GM03348 (cell line): ENCODE results near the gene NUDT4.
"Not testable (repeated sequence)": the region's sequence is repeated elsewhere in the genome, so short reads cannot be mapped to it uniquely, and the experiment has no call there.

ENCODE experiments used
- DNase-seq: peaks from one replicate; pipeline ENCODE4 v3.0.0; 2012; ENCODE audit warnings: low spot score

Gene NUDT4

DNA sequence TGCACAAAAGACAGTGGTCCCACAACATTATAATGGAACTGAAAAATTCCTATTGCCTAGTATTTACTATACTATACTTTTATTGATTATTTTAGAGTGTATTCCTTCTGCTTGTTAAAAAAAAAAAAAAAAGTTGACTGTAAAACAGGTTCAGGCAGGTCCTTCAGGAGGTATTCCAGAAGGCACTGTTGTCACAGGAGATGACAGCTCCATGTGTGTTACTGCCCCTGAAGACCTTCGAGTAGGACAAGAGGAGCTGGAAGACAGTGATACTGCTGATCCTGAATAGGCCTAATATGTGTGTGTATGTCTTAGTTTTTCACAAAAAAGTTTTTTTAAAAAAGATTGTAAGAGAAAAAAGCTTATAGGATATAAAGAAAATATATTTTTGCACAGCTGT, 51.7 kb downstream of the NUDT4 start:
- DNase-seq, result no peak

DNA sequence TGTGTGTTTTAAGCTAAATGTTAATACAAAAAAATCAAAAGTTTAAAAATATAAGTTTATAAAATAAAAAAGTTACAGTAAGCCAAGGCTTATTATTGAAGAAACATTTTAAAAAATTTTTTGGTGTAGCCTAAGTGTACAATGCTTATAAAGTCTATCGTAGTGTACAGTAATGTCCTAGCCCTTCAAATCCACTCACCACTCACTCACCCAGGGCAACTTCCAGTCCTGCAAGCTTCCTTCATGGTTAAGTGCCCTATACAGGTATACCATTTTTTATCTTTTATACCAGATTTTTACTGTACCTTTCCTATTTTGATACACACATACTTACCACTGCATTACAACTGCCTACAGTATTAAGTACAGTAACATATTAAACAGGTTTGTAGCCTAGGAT, 52.1 kb downstream of the NUDT4 start:
- no peak for DNase-seq

DNA sequence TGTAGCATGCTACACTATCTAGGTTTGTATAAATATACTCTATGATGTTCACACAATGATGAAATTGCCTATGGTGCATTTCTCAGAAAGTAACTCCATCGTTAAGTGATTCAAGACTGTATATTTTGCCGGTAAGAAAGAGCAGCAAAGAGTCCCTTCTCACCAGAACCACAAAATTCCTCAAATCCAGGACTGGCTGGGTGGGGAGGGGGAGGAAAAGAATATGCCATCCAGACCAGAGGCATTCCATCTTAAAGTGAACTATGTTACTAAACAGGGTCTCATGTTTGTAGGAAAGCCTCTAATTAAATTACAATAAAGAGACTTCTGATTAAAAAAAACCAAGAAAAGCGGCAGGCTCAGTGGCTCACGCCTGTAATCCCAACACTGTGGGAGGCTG, 52.6 kb downstream of the NUDT4 start:
- DNase-seq, result no peak

DNA sequence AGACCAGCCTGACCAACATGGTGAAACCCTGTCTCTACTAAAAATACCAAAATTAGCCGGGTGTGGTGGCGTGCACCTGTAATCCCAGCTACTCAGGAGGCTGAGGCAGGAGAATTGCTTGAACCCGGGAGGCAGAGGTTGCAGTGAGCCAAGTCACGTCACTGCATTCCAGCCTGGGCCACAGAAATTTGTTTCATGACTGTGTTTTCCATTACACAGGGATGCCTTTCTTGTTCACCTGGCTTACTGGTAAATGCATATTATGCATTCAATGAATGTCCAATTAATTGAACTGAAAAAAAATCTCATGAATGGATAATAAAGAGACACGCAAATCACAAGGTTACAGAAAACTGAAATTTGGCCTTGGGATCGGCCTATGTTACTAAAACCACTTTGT, 54.3 kb downstream of the NUDT4 start:
- not testable (repeated sequence) for DNase-seq

DNA sequence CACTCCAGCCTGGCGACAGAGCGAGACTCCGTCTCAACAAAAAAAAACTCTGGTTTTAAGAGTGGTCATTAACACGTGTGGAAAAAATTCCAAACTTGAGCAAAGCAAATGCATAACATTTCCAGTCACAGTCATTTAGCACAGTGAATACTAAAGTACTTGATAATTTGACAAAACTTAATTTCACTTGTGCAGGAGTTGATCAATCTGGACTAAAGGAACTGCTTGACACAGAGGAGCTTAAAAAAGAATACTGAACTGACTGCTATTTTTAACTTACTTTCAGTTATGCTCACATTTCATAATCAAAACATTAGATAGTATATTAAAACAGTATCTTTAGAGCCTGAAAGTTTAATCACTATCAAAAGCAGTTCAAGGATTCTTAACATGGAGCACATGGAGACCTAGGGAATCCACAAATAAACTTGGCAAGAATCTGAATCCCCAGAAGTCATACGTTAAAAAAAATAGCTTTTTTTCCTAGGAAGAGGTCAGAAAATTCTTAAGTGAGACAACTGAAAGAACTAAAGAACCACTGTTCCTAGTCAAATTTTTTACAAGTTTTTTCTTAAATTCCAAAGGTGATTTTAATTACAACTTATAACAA, 56.6 kb downstream of the NUDT4 start:
- no peak for DNase-seq

DNA sequence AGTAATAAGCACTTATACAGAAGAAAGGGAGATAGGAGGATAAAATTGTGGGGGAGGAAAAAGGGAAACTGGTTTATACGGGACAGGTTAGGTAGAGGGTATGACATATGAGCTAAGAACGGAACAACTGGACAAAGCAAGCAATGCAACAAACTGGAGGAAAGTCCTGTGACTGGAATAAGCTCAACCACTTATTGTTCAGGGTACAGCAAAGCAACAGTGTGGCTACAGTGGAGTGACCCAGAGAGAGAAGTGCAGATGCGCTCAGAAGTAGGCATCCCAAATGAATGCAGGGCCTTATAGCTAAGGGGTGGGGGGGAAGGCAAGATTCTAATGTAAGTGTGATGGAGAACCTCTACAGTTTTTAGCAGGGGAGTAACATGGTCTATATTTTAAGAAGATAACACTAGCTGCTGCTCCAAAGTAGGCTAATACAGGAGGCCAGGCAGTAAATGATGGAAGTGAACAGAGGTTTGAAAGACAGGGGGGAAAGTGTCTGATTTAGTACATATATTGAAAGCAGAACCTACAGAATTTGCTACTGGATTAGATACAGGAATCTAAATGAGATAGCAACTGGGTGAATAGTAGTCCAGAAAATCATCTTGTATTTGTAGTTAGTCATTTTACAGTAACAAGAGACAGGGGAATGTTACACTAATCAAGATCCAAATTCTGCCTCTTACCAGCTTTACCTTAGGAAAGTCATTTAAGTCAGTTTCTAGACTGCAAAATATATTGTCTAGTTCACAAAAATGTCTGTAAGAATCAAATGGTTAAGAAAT, 60.7 kb downstream of the NUDT4 start:
- no peak for DNase-seq

DNA sequence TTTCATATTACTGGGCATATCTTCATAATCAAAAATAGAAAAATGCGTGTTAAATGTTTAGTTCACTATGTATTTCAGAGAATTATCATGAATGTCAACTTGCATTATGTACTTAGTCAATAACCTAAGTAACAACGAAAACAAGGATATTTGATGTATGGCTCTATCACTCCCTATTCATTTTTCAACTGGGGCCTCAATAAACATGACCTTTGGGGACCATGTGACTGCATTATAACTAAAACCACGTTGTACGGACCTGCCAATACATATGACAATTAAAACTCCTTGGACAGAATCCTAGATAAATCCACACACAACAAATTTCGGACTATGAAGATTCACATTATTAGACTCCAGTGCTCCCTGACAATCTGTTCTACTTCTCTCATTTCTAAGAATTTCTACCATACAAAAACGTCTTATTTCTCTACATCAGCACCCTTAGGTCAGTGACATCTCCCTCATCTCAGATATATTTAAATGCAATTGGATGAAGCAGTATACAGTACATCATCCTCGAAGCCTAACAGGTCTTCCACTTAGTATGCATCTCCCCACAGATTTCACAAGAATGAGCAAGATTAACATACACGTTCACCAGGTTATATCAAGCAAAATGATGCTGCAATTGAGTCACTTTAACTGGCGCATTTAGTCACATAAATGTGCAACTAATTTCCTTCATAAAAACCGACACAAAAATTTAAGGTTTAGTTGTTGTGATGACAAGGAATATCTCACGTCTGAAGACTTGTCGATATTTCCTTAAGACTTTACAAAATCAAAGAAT, 62.5 kb downstream of the NUDT4 start:
- no peak for DNase-seq

DNA sequence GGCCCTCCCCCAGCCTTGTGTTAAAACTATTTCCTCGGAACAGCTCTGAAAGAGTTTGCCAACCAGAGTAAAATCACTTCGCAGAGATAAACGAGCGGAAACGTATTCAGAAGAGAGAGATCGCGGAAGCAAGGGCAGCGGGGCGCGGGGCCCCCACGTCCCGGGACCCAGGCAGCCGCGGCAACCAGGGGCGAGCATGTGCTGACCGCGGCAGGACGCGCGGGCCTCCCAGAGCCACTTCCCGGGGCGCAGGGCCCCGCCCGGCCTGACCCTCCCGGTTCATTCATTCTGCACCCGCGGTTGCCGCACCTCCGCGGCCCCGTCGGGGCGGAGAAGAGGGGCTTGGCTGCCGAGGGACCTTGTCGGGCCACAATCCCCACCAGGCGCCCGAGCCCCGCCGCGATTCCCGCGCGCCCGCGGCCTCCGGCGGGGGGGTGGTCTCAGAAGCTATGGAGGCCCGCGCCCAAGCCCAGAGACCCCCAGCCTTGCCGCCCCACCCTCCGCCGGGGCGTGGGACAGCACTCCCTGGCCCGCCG, 63.4 kb downstream of the NUDT4 start:
- peak; percentile 71 for DNase-seq

DNA sequence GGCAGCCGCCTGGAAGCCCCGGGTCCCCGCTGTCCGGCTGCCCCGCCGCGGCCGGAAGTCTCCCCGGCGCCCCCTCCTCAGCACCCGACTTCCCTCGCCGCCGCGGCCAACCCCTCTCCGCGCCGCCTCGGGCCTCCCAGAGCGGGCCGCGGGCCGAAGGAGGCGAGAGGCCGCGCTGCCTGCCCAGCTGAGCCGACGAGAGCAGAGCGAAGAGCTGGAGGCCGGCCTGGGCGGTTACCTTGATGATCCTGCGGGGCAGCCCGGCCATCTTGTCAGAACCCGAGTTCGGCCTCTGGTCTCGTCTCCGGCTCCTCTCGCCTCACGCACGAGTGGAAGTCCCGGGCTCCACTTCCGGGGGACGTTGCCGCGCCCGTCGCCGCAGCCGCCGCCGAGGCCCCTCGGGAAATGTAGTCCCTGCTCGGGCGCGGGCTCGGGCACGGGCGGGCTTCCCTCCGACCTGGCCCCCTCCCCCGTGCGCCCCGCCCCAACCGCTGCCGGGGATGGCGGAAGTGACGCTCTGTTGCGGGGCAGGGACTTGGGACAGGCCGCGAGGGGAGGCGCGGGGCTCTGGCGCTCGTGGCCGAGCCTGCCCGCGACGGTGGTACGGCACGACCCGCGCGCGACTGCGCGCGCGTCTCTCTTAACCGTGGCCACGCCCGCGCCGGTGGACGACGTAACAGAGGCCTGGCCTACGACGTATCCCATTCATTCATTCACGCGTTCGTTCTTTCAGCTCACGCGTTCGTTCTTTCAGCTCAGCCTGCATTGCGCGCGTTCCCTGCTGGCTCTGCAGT, 64.1 kb downstream of the NUDT4 start, which contains the start of gene UBE2N:
UBE2N (minus strand) TSS at position 331 of the 794 bp plus-strand sequence; CDS start at position 268, 63 bp downstream.
- DNase-seq, result peak; percentile 96

DNA sequence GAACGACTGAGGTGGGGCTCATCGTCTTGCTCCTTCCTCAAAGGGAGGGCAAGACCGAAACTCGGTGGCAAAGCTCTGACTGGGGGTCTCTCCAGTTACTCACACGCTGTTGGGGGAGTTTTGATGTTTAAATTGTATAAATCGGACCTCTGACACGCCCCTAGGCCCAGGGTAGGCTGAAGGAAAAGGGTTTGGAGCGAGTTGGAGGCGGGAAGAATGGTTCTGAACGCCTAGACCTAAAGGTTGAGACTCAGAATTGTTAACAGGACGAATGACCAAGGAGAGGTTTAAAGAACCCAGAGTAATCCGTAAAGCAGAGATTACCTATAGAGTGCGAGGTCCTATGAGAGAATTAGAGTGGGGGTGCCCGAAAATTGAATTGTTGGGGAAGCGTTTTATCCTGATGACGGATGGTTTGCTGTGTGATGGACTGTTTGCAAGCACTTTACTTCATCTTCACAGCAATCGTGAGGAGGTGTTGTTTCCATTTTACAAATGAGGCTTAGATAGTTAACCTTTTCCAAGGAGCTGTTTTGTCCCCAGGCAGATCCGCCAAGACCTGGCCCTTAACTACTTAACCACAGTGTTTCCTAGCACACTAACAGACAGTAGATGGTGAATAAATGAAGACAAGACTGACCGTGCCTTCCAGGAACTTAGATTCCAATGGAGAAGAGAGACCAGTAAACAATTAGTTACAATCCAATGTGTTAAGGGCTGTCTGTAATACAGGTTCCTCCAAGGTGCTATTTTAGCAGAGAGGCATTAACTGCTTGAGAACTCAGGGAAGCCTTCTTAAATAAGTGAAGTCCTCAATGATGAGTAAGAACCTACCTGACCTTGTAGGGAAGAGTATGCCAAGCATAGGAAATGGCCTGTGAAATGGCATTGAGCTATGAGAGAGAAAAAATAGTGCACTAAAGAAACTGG, 65.0 kb downstream of the NUDT4 start:
- no peak for DNase-seq

DNA sequence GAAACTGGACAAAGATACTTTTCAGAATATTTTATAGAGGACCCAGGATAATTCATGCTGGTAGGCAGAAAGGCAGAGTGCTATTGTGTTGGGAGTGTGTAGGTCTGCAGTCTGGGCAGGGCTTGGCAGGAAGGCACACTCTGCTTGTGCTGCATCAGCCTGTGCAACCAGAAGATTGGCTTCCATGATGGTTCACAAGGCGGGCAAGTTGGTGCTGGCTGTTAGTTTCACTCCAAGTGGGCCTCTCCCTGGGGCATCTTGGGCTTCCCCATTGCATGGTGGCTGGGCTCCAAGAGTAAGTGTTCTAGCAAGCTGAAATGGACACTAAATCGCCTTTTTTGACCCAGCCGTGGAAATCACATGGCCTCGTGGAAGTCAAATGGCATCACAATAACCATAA, 65.9 kb downstream of the NUDT4 start:
- DNase-seq, result no peak

DNA sequence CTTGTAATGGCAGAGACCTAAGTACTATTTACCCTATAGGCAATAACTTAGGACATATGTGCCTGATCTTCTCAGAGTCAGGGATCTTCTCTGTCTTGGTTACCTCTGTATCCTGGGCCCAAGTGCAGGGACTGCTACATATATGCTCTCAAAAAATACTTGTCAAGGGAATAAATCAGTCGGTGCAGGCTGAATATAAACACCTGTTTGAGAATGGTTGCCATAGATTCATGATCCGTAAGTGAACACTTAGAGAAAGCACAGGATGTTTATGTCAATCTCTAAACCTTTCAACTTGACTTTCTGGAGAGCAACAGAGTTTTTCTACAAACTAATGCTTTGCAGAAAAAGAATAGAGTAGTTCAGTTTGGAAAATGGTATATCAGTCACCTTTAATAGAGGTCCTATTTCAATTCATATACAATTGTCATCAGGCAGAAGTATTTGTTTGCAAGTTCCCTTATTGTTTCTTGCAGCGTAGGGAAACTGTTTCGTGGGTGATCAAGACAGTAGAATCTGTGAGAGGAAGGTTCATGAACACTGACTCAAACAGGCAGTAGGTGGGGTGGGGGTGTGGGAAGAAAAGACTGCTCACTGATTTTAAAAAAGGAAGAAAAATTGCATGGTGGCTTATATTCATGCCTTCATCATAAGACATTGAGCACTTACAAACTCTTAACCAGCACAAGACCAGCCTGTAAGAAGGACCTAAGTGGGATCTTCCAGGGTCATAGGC, 70.0 kb downstream of the NUDT4 start:
- DNase-seq, result no peak

DNA sequence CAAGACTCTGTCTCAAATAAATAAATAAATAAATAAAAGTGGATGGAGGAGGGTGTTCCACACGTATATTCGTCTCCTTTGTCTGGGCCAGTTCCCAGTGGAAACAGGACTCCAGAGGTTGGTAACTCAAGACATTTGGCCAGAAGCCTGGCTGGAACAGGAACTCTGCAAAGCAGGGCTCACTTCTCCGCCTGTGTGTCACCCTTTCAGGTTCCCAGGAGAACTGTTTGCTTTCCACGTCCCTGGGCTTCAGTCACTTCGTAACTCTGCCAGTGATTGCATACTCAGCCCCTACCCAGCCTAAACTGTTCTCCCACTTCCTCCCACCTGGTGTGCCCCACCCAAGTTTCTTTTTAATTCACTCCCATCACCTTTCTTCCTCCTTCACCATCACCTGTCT, 71.1 kb downstream of the NUDT4 start:
- no peak for DNase-seq

DNA sequence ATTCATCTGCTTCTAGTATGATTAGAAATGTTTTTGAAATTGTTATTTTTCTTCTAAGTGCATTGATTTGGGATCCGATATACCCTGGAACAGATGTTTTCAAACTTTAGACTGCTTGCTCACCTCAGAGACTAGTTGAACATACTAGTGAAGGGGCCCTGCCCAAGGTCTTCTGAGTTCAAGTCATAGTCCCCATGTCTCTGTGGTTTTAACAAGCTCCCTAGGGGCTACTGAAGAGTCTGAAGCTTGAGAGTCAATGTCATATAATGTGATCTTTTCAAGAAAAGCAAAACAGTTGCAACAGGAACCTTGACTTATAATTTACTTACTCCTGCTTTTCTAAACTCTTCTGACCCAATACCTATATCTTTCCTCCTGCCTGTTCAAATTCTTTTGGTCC, 71.6 kb downstream of the NUDT4 start:
- DNase-seq, result no peak

DNA sequence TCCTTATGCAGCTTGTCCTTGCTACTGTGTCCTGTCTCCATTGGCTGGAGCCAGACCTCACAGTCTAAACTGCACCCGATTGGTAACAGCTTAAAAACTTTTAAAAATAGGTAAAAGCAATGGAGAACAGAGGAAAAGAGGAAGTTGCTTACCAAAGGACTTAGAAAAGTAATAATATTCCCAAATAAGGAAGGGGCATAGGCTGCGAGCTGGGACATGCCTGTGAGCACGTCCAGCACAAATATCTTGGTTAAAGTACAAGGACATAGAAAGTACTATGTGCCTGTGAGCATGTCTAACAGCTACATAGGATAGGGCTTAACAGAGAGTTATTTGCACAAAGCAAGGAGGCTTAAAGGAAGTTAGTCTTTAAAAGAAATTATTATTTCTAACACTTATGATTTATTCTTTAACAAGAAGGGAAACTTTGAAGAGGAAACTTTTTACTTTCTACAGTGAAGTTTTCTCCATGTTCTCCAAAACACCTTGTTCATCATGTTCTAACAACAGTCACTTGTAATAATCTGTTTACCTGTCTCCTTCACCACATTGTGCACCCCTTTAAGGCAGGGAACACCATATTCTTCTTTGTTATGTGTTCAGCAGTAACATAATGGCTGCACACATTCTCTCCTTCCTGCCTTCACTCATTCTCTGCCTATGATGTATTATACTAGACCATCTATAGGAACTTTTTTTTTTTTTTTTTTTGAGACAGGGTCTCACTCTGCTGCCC, 73.9 kb downstream of the NUDT4 start:
- no peak for DNase-seq

DNA sequence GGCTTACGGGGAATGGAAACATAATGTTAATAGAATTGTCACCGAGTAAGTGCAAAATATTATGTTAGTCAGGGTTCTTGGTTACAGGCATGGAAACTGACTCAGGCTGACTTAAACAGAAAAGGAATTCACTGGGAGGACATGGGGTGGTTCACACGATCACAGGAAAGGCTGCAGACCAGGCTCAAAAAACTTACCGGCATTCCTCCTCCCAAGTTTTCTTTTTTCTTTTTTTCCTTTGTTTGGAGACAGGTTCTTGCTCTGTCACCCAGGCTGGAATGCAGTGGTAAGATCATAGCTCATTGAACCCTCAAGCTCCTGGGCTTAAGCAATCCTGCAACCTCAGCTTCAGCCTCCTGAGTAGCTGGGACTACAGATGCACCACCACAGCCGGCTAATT, 75.9 kb downstream of the NUDT4 start:
- DNase-seq, result peak; percentile 48

DNA sequence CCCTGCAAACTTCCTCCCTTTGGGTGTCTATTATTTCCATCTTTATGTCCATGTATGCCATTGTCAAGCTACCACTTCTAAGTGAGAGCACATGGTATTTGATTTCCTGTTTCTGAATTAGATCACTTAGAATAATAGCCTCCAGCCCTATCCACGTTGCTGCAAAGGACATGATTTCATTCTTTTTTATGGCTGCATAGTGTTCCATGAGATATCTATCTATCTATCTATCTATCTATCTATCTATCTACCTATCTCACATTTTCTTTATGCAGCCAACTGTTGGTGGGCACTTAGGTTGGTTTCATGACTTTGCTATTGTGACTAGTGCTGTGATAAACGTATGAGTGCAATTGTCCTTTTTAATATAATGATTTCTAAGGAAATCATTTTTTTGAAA, 78.4 kb downstream of the NUDT4 start:
- no peak for DNase-seq
